A549 (cell line): ENCODE data around the gene NEGR1. TPM values are rescaled to one million over a fixed set of nuclear protein-coding genes. Genes with fewer than 3 reads are reported as not detected.

Source experiments
- ATAC-seq, 2 experiments: fragments of 200-7000 bp in 1 of 2; fragments of >200 bp in 1 of 2; cut with Nextera tagmentation in 1 of 2; cut with Tn5 transposase in 1 of 2; 3 replicates each; pipeline versions ENCODE4 v1.8.0 to v1.9.1; 2018 to 2020; ENCODE audit warnings: mild to moderate bottlenecking in 1 of 2, moderate library complexity in 1 of 2
- CTCF ChIA-PET: fragments of 300-600 bp; sonication (Branson Sonifier 250); formaldehyde crosslinking; extraction: SDS; loops from one replicate; lab custom pipeline; 2021; ENCODE audit warnings: antibody characterized with exemption, inconsistent platforms; lab: Yijun Ruan, JAX
- POLR2A ChIA-PET: fragments of 350-600 bp; formaldehyde crosslinking; extraction: SDS; loops from one replicate; lab custom pipeline; 2021; ENCODE audit warnings: antibody characterized with exemption, inconsistent platforms; lab: Yijun Ruan, JAX
- DNase-seq, 2 experiments: peaks; one replicate each; pipeline versions ENCODE4 v3.0.0 to v3.0.0-alpha.2; 2011 to 2016; ENCODE audit warnings: low read depth in 1 of 2, low spot score in 1 of 2
- FAIRE-seq: peaks from 2 replicates; lab custom pipeline; 2011; peaks lifted over from hg19 to GRCh38; lab: Jason Lieb, UNC
- H3K27ac ChIP-seq, 2 experiments: fragments of >200 bp; sonication (Bioruptor Twin); formaldehyde crosslinking; 3 replicates each; pipeline ENCODE4 v1.5.1; 2016 to 2017
- H3K4me1 ChIP-seq: fragments of >200 bp; sonication (Bioruptor Twin); formaldehyde crosslinking; 3 replicates; pipeline ENCODE4 v1.6.1; 2016
- H3K4me2 ChIP-seq: fragments of >200 bp; sonication (Bioruptor Twin); formaldehyde crosslinking; 3 replicates; pipeline ENCODE4 v1.6.1; 2016
- H3K4me3 ChIP-seq: fragments of >200 bp; sonication (Bioruptor Twin); formaldehyde crosslinking; 3 replicates; pipeline ENCODE4 v1.5.1; 2016
- H3K9me3 ChIP-seq: fragments of >200 bp; sonication (Bioruptor Twin); formaldehyde crosslinking; 3 replicates; pipeline ENCODE4 v1.6.1; 2016
- BCL3 ChIP-seq: fragments of >200 bp; sonication (Bioruptor Twin); formaldehyde crosslinking; IDR thresholded peaks from 3 replicates; pipeline ENCODE4 v1.6.1; 2016
- BHLHE40 ChIP-seq: IDR thresholded peaks from 2 replicates; pipeline ENCODE4 v1.6.1; 2012; ENCODE audit warnings: low read depth, low read length, inconsistent platforms
- CBX2 ChIP-seq: fragments of 200-600 bp; sonication (generic); IDR thresholded peaks from 2 replicates; pipeline ENCODE4 v1.6.1; 2016; ENCODE audit warnings: low read depth, mild to moderate bottlenecking, borderline replicate concordance
- CBX8 ChIP-seq: fragments of 200-600 bp; sonication (generic); IDR thresholded peaks from 2 replicates; pipeline ENCODE4 v1.6.1; 2016
- CEBPB ChIP-seq, 2 experiments: fragments of >200 bp in 1 of 2; sonication (Bioruptor Twin) in 1 of 2; formaldehyde crosslinking in 1 of 2; IDR thresholded peaks; 2 replicates each; pipeline ENCODE4 v1.6.1; 2012 to 2016
- CTCF ChIP-seq: fragments of >200 bp; sonication (Bioruptor Twin); formaldehyde crosslinking; IDR thresholded peaks from 3 replicates; pipeline ENCODE4 v1.5.1; 2016
- E2F6 ChIP-seq: IDR thresholded peaks from 2 replicates; pipeline ENCODE4 v1.6.1; 2012; ENCODE audit warnings: low read depth, borderline replicate concordance
- EP300 ChIP-seq, 2 experiments: fragments of >200 bp; sonication (Bioruptor Twin); formaldehyde crosslinking; IDR thresholded peaks; 2 replicates in 1 of 2; 3 replicates in 1 of 2; pipeline ENCODE4 v1.6.1; 2016 to 2017
- FOSB ChIP-seq: fragments of 250-450 bp; sonication (Bioruptor Pico); IDR thresholded peaks from 2 replicates; pipeline ENCODE4 v1.5.0; 2020; ENCODE audit warnings: mild to moderate bottlenecking, moderate library complexity
- FOSL2 ChIP-seq, 2 experiments: fragments of 450-650 bp in 1 of 2; fragments of >200 bp in 1 of 2; sonication (Bioruptor Twin) in 1 of 2; formaldehyde crosslinking; IDR thresholded peaks; 2 replicates each; pipeline versions ENCODE4 v1.5.0 to v1.6.1; 2016 to 2020; ENCODE audit warnings: mild to moderate bottlenecking in 1 of 2, moderate library complexity in 1 of 2
- FOXS1 ChIP-seq: fragments of 250-450 bp; sonication (Bioruptor Pico); IDR thresholded peaks from 2 replicates; pipeline ENCODE4 v1.5.0; 2020; ENCODE audit warnings: mild to moderate bottlenecking, moderate library complexity
- HDAC2 ChIP-seq: fragments of 200-600 bp; sonication (generic); IDR thresholded peaks from 2 replicates; pipeline ENCODE4 v1.6.1; 2016
- HES2 ChIP-seq: fragments of >200 bp; sonication (Bioruptor Twin); formaldehyde crosslinking; IDR thresholded peaks from 2 replicates; pipeline ENCODE4 v1.6.1; 2016
- HEYL ChIP-seq: fragments of 250-450 bp; sonication (Bioruptor Pico); IDR thresholded peaks from 2 replicates; pipeline ENCODE4 v1.8.0; 2021; ENCODE audit warnings: mild to moderate bottlenecking, moderate library complexity
- HOXB5 ChIP-seq: fragments of 250-450 bp; sonication (Bioruptor Pico); IDR thresholded peaks from 2 replicates; pipeline ENCODE4 v1.5.0; 2020; ENCODE audit warnings: mild to moderate bottlenecking, moderate library complexity
- JUNB ChIP-seq: fragments of >200 bp; sonication (Bioruptor Twin); formaldehyde crosslinking; IDR thresholded peaks from 2 replicates; pipeline ENCODE4 v1.6.1; 2016
- KDM1A ChIP-seq: fragments of 200-600 bp; sonication (generic); IDR thresholded peaks from 2 replicates; pipeline ENCODE4 v1.6.1; 2016; ENCODE audit warnings: low read depth, mild to moderate bottlenecking
- KDM5A ChIP-seq: fragments of 200-600 bp; sonication (generic); IDR thresholded peaks from 2 replicates; pipeline ENCODE4 v1.6.1; 2016; ENCODE audit warnings: antibody characterized with exemption, mild to moderate bottlenecking
- MAFK ChIP-seq: fragments of 450-650 bp; IDR thresholded peaks from 2 replicates; pipeline ENCODE4 v1.6.1; 2014; ENCODE audit not compliant: partially characterized antibody
- MAZ ChIP-seq: fragments of 150-350 bp; IDR thresholded peaks from 2 replicates; pipeline ENCODE4 v1.6.1; 2014; ENCODE audit warnings: antibody characterized with exemption, low read depth, low read length, borderline replicate concordance
- MYC ChIP-seq: IDR thresholded peaks from 2 replicates; pipeline ENCODE4 v1.6.1; 2012; ENCODE audit warnings: mild to moderate bottlenecking, inconsistent platforms, low read length, improper control_type of control experiment, borderline replicate concordance
- POLR2AphosphoS2 ChIP-seq: conservative IDR thresholded peaks from 2 replicates; pipeline ENCODE4 v1.6.1; 2012; ENCODE audit warnings: low read length, improper control_type of control experiment, inconsistent platforms
- RAD21 ChIP-seq, 2 experiments: fragments of >200 bp in 1 of 2; sonication (Bioruptor Twin) in 1 of 2; formaldehyde crosslinking in 1 of 2; IDR thresholded peaks in 1 of 2; conservative IDR thresholded peaks in 1 of 2; 2 replicates in 1 of 2; 3 replicates in 1 of 2; pipeline ENCODE4 v1.6.1; 2012 to 2018; ENCODE audit warnings: inconsistent platforms in 1 of 2
- RFX5 ChIP-seq: fragments of 450-650 bp; IDR thresholded peaks from 2 replicates; pipeline ENCODE4 v1.7.1; 2014; ENCODE audit warnings: antibody characterized with exemption, mild to moderate bottlenecking, moderate library complexity
- RNF2 ChIP-seq: fragments of 200-600 bp; sonication (generic); IDR thresholded peaks from 2 replicates; pipeline ENCODE4 v1.6.1; 2016; ENCODE audit warnings: low read depth, mild to moderate bottlenecking, antibody characterized with exemption, moderate library complexity, borderline replicate concordance
- SMC3 ChIP-seq: fragments of >200 bp; sonication (Bioruptor Twin); formaldehyde crosslinking; IDR thresholded peaks from 3 replicates; pipeline ENCODE4 v1.6.1; 2018; ENCODE audit warnings: inconsistent platforms
- SREBF2 ChIP-seq: fragments of 450-650 bp; IDR thresholded peaks from 2 replicates; pipeline ENCODE4 v1.6.1; 2014; ENCODE audit warnings: mild to moderate bottlenecking, moderate library complexity
- TFCP2L1 ChIP-seq: fragments of 250-450 bp; sonication (Bioruptor Pico); IDR thresholded peaks from 2 replicates; pipeline ENCODE4 v1.5.0; 2021; ENCODE audit warnings: mild to moderate bottlenecking
- TP53 ChIP-seq: fragments of 250-450 bp; sonication (Bioruptor Pico); IDR thresholded peaks from 2 replicates; pipeline ENCODE4 v1.5.0; 2021; ENCODE audit warnings: mild to moderate bottlenecking, moderate library complexity
- ZC3H11A ChIP-seq: fragments of 450-650 bp; IDR thresholded peaks from 2 replicates; pipeline ENCODE4 v1.6.1; 2014; ENCODE audit warnings: antibody characterized with exemption, mild to moderate bottlenecking
- WGBS: methylation state at CpG from one replicate; pipeline ENCODE4 v1.1.6; 2017; ENCODE audit errors: missing lambda C conversion rate; 5-methylcytosine and 5-hydroxymethylcytosine counted together
- polyA plus RNA-seq, 4 experiments: library from polyadenylated mRNA; depleted of rRNA in 3 of 4; stranded (reverse); fragments of >200 nt; fragmentation: RNase III in 1 of 4; extraction: RNeasy Plus Mini Kit Qiagen cat#74134 plus additional on column Dnase treatment in 1 of 4; gene quantifications; 2 replicates in 3 of 4; 3 replicates in 1 of 4; pipeline ENCODE4 v1.2.3, GENCODE V29; 2011 to 2017

NEGR1 gene
- polyA plus RNA-seq, 2 of the 4 experiments (the other 2 are of a cell fraction) = not detected

GRCh38 chr1:72262735-72263134 is 19.6 kb downstream of the NEGR1 start:
- WGBS = 1% methylated on average over 2 of the region's 2 CpGs
- no peak for FAIRE-seq
- H3K9me3 ChIP-seq = no peaks in the 10 kb centered on the region
- ChIA-PET POLR2A (no interaction called here), CTCF (no interaction called here)
- no peaks in the 10 kb centered on the region for H3K4me1 ChIP-seq
- no peak for DNase-seq
- TF ChIP-seq CEBPB (IDR thresholded peaks at IDR 0.05) = no peak
- TF ChIP-seq FOXS1 = no peak
- no peak for TF ChIP-seq RFX5
- TF ChIP-seq CBX8 = no peak
- no peak for TF ChIP-seq MYC
- TF ChIP-seq JUNB = no peak
- no peak for TF ChIP-seq HEYL
- no peak for TF ChIP-seq HDAC2
- no peak for TF ChIP-seq RNF2
- no peak for ATAC-seq
- no peak overlapping the region for H3K4me3 ChIP-seq
- no peak overlapping the region for H3K4me2 ChIP-seq
- H3K27ac ChIP-seq = no peak overlapping the region

GRCh38 chr1:72253132-72253531 is 29.2 kb downstream of the NEGR1 start:
- no peak for FAIRE-seq
- ATAC-seq = no peak
- no peak for DNase-seq
- Histone ChIP-seq H3K4me3 (no peak overlapping the region), H3K4me2 (no peak overlapping the region), H3K27ac (no peak overlapping the region), H3K4me1 (no peaks in the 10 kb centered on the region), H3K9me3 (no peaks in the 10 kb centered on the region)
- POLR2A ChIA-PET = no interaction called here
- CTCF ChIA-PET = no interaction called here
- TF ChIP-seq ZC3H11A (no peak), KDM5A (no peak), FOSL2 (IDR thresholded peaks at IDR 0.05) (no peak), FOSL2 (CRISPR knock-in tag; IDR thresholded peaks at IDR 0.05) (no peak), HES2 (no peak), FOSB (no peak), TFCP2L1 (CRISPR knock-in tag) (no peak), BHLHE40 (no peak), RAD21 (conservative IDR thresholded peaks at IDR 0.05 in 1 of 2, IDR thresholded peaks at IDR 0.05 in 1 of 2) (no peak), BCL3 (no peak), CBX2 (no peak), KDM1A (no peak), POLR2AphosphoS2 (no peak), SMC3 (no peak), JUNB (no peak), CTCF (no peak)
- TF ChIP-seq, all 56 proteins: peak for 0

- no peak overlapping the region for H3K4me3 ChIP-seq
- no peaks in the 10 kb centered on the region for H3K9me3 ChIP-seq
- POLR2A ChIA-PET = no interaction called here
- DNase-seq (no peak), ATAC-seq (no peak), FAIRE-seq (no peak)
- no peaks in the 10 kb centered on the region for H3K4me1 ChIP-seq
- H3K4me2 ChIP-seq = no peak overlapping the region
- no peak overlapping the region for H3K27ac ChIP-seq
- 76% methylated on average over 1 of the region's 1 CpG for WGBS
- CTCF ChIA-PET = no interaction called here
- no peak for TF ChIP-seq JUNB
- TF ChIP-seq SREBF2 = no peak
- TF ChIP-seq CEBPB (IDR thresholded peaks at IDR 0.05) = no peak
- TF ChIP-seq EP300 (IDR thresholded peaks at IDR 0.05) = no peak
- TF ChIP-seq TP53 (CRISPR knock-in tag) = no peak
- TF ChIP-seq MAZ = no peak
- no peak for TF ChIP-seq E2F6
- TF ChIP-seq HOXB5 (CRISPR knock-in tag) = no peak
- no peak for TF ChIP-seq FOXS1
- no peak for TF ChIP-seq TFCP2L1 (CRISPR knock-in tag)
- TF ChIP-seq HEYL = no peak
- no peak for TF ChIP-seq CTCF
- TF ChIP-seq MAFK = no peak
Measured at GRCh38 chr1:72241397-72241796, 40.9 kb downstream of the NEGR1 start.
